Mucosa of rectum (tissue), 2 donors: ENCODE results near the gene FAM3C.

Source experiments
- H3K27ac ChIP-seq, 2 donors: one replicate each; pipeline ENCODE4 v1.7.0; 2013; ENCODE audit warnings: inconsistent platforms in 2 of 2, low read depth in 2 of 2, low read length in 2 of 2
- H3K27me3 ChIP-seq, 2 donors: one replicate each; pipeline ENCODE4 v1.7.0; 2013; ENCODE audit warnings: low read length in 2 of 2; ENCODE audit not compliant: control insufficient read depth in 2 of 2, insufficient read depth in 2 of 2
- H3K36me3 ChIP-seq, 2 donors: one replicate each; pipeline ENCODE4 v1.7.0; 2013; ENCODE audit warnings: low read length in 2 of 2; ENCODE audit not compliant: control insufficient read depth in 2 of 2, insufficient read depth in 2 of 2
- H3K4me1 ChIP-seq, 2 donors: one replicate each; pipeline ENCODE4 v1.7.0; 2013; ENCODE audit warnings: low read length in 2 of 2, mild to moderate bottlenecking in 1 of 2; ENCODE audit not compliant: control insufficient read depth in 2 of 2, insufficient read depth in 2 of 2
- H3K4me3 ChIP-seq, 2 donors: one replicate each; pipeline ENCODE4 v1.7.0; 2013; ENCODE audit warnings: low read length in 2 of 2
- H3K9ac ChIP-seq, 2 donors: one replicate each; pipeline ENCODE4 v1.7.0; 2013; ENCODE audit warnings: low read length in 2 of 2, low read depth in 1 of 2, mild to moderate bottlenecking in 1 of 2
- H3K9me3 ChIP-seq, 2 donors: one replicate each; pipeline ENCODE4 v1.7.0; 2013; ENCODE audit warnings: low read length in 2 of 2; ENCODE audit not compliant: control insufficient read depth in 2 of 2
- donor health status: healthy.
- donor health status: Normal muscosa, but diverticular disease.

Gene FAM3C

GRCh38 chr7:121339082-121339481 lies 57.0 kb downstream of the FAM3C start:
- peaks cover 0 to 4% of the 10 kb centered on the region in 2 donors for H3K4me1 ChIP-seq
- H3K9ac ChIP-seq, result no peak overlapping the region
- no peak overlapping the region for H3K4me3 ChIP-seq
- H3K27ac ChIP-seq, result no peak overlapping the region
- H3K9me3 ChIP-seq, result no peaks in the 10 kb centered on the region
- H3K27me3 ChIP-seq, result peaks cover 0 to 7% of the 10 kb centered on the region in 2 donors
- H3K36me3 ChIP-seq, result no peaks in the 10 kb centered on the region

GRCh38 chr7:121337398-121337797 lies 58.7 kb downstream of the FAM3C start:
- Histone ChIP-seq H3K4me3 (no peak overlapping the region), H3K27ac (no peak overlapping the region), H3K36me3 (no peaks in the 10 kb centered on the region), H3K4me1 (no peaks in the 10 kb centered on the region), H3K27me3 (peaks cover 0 to 7% of the 10 kb centered on the region in 2 donors), H3K9ac (no peak overlapping the region), H3K9me3 (no peaks in the 10 kb centered on the region)

- Histone ChIP-seq H3K4me3 (no peak overlapping the region), H3K27ac (no peak overlapping the region), H3K36me3 (no peaks in the 10 kb centered on the region), H3K9ac (no peak overlapping the region), H3K9me3 (no peaks in the 10 kb centered on the region), H3K27me3 (peaks cover 5 to 12% of the 10 kb centered on the region in 2 donors), H3K4me1 (no peaks in the 10 kb centered on the region)
Observed at GRCh38 chr7:121336579-121336978, 59.5 kb downstream of the FAM3C start.

- no peak overlapping the region for H3K9ac ChIP-seq
- H3K27ac ChIP-seq, result no peak overlapping the region
- peaks cover 16 to 18% of the 10 kb centered on the region in 2 donors for H3K27me3 ChIP-seq
- H3K4me1 ChIP-seq, result peaks cover 4% of the 10 kb centered on the region in 2 donors
- no peaks in the 10 kb centered on the region for H3K36me3 ChIP-seq
- no peaks in the 10 kb centered on the region for H3K9me3 ChIP-seq
- no peak overlapping the region for H3K4me3 ChIP-seq
Observed at GRCh38 chr7:121334875-121335648, 61.0 kb downstream of the FAM3C start.

GRCh38 chr7:121334376-121334775 lies 61.7 kb downstream of the FAM3C start:
- H3K9me3 ChIP-seq, result no peaks in the 10 kb centered on the region

GRCh38 chr7:121331574-121331973 lies 64.5 kb downstream of the FAM3C start:
- Histone ChIP-seq H3K27ac (no peak overlapping the region), H3K4me3 (no peak overlapping the region), H3K4me1 (peaks cover 11 to 12% of the 10 kb centered on the region in 2 donors), H3K9ac (no peak overlapping the region), H3K27me3 (peaks cover 35 to 42% of the 10 kb centered on the region in 2 donors), H3K9me3 (no peaks in the 10 kb centered on the region), H3K36me3 (no peaks in the 10 kb centered on the region)

More at GRCh38 chr7:121334376-121334775, 61.7 kb downstream of the FAM3C start:
- H3K4me1 ChIP-seq, result peaks cover 8 to 10% of the 10 kb centered on the region in 2 donors
- H3K27ac ChIP-seq, result no peak overlapping the region
- peaks cover 21 to 25% of the 10 kb centered on the region in 2 donors for H3K27me3 ChIP-seq
- no peak overlapping the region for H3K9ac ChIP-seq
- no peak overlapping the region for H3K4me3 ChIP-seq
- no peaks in the 10 kb centered on the region for H3K36me3 ChIP-seq

- H3K9me3 ChIP-seq, result no peaks in the 10 kb centered on the region
- H3K36me3 ChIP-seq, result no peaks in the 10 kb centered on the region
- peaks cover 11 to 12% of the 10 kb centered on the region in 2 donors for H3K4me1 ChIP-seq
- peaks cover 35 to 42% of the 10 kb centered on the region in 2 donors for H3K27me3 ChIP-seq
- no peak overlapping the region for H3K27ac ChIP-seq
- H3K4me3 ChIP-seq, result no peak overlapping the region
- H3K9ac ChIP-seq, result no peak overlapping the region
Observed at GRCh38 chr7:121331048-121331447, 65.1 kb downstream of the FAM3C start.

- H3K27ac ChIP-seq, result no peak overlapping the region
- peak overlapping the region; percentile 63 to 70 for H3K4me3 ChIP-seq
- H3K27me3 ChIP-seq, result peaks cover 35 to 42% of the 10 kb centered on the region in 2 donors
- no peak overlapping the region for H3K9ac ChIP-seq
- H3K36me3 ChIP-seq, result no peaks in the 10 kb centered on the region
- H3K4me1 ChIP-seq, result peaks cover 11 to 12% of the 10 kb centered on the region in 2 donors
- H3K9me3 ChIP-seq, result no peaks in the 10 kb centered on the region
Observed at GRCh38 chr7:121330053-121330833, 65.9 kb downstream of the FAM3C start.

GRCh38 chr7:121329191-121330052 lies 66.7 kb downstream of the FAM3C start:
- Histone ChIP-seq H3K9me3 (no peaks in the 10 kb centered on the region), H3K36me3 (no peaks in the 10 kb centered on the region), H3K4me1 (peaks cover 11 to 12% of the 10 kb centered on the region in 2 donors), H3K9ac (no peak overlapping the region), H3K27me3 (peaks cover 28 to 42% of the 10 kb centered on the region in 2 donors), H3K4me3 (peak overlapping the region; percentile 63 to 70), H3K27ac (no peak overlapping the region)
